Fibroblast of upper back skin (primary cell): Measurements from ENCODE around the gene TBR1.

ENCODE experiments used
- DNase-seq: peaks from one replicate; pipeline ENCODE4 v3.0.0-alpha.2; 2013

TBR1 gene

DNA sequence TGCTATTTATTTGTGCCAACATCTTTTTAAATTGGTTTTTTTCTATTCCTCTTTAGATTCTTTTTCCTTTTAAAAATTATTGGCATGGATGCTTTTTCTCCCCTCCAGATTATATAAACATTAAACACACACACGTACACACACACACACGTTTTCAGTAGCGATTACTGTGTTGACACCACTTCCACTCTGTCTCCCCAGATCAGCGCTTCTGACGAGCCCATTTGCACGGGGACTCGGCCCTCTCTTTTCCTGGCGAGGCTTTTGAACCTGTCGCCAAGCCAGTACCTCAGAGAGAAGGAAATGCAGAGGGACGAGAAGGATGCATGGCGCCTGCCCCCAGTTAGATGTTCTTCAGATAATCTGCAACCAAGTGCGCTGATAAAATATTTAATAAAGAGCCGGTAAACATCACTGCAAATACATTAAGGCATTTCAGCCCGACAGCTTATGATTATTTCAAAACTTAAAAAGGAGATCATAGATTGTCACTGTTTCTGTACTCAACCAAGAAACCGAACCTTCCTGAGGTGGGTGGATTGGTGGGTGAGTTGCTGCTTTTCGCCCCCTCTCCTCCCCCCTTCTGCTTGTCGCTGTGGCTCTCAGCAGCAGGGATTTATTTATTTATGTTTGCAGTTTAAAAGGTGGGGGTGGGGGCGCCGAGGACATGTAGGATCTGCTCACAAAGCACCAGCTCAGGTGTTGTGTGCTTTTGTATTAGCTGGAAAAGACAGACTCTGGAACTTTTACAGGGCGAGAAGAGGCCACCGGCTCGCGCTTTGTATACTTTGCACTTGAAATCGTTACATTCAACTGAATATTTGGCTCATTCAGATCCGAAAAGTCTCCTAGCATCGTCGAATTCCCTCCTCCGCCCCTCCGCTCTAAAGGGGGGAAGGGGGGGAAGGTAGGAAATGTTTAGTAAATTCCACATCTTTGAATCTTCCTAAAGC, 787 bp upstream of the TBR1 start:
- no peak for DNase-seq

DNA sequence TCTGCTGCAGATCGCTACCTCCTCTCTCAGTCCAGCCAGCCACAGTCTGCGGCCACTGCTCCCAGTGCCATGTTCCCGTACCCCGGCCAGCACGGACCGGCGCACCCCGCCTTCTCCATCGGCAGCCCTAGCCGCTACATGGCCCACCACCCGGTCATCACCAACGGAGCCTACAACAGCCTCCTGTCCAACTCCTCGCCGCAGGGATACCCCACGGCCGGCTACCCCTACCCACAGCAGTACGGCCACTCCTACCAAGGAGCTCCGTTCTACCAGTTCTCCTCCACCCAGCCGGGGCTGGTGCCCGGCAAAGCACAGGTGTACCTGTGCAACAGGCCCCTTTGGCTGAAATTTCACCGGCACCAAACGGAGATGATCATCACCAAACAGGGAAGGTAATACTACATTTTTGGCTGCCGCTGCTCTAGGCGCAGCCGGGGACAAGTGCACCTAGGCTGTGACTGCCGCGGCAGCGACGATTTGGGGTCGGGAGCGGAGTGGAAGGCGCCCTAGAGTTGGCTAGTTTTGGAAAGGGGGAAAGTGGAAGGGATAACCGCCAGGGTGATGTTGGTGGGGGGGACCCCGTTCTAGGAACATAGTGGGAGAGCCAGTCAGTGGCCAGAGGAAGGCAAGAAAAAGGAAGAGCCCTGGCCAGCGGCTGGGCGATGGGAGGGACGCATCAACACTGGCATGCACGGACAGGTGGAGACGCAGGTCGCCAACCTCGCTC, 776 bp downstream of the TBR1 start:
- DNase-seq, result no peak

DNA sequence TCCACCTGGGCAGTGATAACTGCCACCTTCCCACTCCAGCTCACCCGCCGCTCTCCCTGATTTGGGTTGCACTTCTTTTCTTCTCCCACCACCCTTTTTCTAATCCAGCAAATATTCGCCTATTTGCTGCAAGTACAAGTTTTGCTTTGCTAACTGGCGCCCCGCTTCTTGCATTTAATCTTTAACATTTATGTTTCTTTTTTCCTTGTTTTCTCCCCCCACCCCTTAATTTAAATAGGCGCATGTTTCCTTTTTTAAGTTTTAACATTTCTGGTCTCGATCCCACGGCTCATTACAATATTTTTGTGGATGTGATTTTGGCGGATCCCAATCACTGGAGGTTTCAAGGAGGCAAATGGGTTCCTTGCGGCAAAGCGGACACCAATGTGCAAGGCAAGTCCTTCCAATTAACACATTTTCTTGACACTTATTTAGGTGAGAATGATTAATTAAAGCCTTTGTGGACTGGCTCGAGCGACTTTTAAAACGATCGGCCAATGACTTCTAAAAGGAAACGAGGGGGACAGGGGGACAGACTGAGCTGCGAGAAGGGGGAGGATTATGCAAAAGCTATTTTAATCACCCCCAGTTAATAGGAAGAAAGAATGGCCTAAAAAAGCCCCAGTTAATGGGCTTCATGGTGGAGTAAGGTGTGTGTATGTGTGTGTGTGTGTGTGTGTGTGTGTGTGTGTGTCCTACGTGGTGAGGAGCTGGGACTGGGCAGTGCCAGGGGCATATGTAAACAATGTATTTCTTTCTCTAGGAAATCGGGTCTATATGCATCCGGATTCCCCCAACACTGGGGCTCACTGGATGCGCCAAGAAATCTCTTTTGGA, 1.6 kb downstream of the TBR1 start:
- DNase-seq, result no peak

DNA sequence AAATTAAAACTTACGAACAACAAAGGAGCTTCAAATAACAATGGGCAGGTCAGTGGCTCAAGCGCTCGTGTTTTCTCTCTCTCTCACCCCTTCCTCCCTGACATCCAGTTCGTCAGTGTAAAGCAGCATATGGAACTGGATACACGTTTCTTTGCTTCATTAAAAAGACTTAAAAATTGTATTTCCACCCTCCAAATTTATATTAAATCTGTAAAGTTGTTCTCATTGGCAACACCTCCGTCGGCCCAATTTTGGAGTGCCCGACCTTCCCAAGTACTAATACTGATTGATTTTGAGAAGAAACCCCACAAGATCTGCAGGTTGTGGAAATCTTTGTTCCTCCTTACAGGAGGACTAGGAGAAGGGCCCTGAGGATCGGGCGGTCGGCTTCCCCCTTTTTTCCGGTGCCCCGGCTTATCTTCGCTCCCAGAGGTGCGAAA, 2.2 kb downstream of the TBR1 start:
- DNase-seq, result no peak

DNA sequence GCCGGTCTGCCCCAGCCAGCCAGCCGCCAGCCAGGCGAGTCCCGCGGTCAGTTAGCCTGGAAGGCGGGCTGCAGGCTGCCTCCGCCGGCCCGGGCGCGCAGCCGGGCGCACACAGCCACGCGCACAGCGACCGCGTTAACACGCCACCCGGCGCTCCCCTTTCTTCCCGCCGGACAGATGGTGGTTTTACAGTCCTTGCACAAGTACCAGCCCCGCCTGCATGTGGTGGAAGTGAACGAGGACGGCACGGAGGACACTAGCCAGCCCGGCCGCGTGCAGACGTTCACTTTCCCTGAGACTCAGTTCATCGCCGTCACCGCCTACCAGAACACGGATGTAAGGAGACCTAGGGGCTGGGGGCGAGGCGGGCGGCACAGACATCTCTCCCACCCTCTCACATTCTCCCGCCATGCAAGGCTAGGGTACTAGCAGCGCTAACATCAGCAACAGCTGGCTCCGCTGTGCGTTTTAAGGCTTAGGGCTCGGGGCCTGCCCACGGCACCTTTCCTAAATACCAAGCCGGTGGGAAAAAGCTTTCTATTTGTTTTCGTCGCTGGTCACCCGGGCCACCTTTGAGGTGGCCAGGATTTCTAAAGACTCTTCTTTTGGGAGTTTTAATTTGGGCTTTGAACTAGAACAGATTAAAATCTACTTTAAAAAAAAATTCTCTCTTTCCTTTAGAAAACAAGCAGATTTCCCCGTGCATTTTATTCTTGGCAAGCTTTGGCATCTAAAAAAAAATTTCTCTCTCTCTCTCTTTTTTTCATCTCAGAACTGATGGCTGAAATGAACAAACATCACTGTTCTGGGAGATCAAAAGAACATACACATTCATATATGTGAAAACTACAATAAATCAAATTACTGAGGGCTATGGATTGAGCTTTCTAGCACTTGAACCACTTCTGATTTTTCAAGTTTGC, 2.9 kb downstream of the TBR1 start:
- DNase-seq, result no peak

DNA sequence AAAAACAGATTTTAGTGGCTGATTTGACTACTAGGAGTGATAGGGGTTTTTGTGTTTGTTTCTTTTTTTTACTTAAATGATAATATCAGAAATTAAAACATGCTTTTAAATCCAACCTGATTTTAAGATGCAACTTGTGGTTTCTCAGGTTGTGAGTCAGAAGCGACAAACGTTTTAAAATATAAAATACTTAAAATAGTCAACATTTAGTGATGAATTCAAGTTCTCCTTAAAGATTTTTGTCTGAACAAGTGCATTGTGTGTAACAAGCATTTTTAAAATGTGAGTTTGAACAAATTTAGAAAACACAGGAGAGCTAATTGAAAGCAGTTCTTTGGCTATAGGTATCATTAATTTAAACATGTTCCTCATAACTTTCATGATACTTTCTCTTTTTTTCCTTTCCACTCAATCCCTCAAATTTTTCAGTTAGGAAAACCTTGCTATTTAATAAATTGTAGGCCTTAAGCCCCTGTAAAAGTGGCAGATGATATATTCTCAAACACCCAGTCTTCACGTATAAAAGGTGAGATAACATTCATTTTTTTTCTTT, 3.6 kb downstream of the TBR1 start:
- DNase-seq, result no peak

DNA sequence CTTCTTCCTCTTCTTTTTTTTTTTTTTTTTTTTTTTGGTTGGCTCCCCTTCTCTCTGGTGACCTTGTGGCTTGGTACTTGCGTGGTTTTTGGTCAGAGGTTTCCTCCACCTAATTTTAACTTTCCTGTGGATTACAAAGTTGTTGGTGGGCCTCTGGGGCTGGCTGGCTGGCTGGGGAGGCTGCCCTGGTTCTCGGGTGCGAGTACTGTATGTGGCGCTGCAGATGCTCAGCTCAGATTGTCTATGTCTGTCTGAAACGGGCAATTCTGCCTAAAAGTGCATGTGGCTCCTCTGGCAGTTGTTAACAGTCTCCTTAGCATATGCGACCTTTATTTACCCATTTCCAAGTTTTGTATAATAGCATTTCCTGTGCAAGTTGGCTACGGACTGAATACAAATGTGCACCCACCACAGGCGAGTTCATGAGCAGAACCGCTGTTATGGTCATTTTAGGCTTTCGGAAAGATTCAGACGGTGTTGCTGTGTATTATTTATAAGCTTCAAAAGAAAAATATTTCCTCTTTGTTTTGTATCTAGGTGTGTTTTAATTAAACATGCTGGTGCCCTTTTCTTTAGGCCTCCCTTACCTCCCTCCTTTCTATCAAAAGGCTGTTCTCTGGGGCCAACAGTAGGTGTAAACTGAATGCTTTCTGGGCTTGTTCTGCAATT, 4.4 kb downstream of the TBR1 start:
- no peak for DNase-seq

DNA sequence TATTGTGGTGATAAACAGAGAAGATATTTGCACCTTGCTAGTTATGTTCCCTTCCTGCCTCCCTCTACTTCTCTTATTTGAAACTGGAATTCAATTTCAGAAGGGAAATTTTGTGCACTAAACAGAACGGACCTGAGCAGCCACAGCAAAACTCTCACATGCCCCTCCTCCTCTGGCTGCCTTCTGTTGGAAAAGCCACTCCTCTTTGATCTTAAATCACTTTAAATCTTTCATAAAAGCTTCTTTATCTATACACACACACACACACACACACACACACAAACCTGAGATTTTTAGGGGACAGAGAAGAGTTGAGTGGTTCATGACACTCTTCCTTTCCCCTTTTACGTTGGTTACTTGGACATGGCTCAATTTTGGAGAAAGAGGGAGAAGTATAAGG, 5.6 kb downstream of the TBR1 start:
- no peak for DNase-seq

DNA sequence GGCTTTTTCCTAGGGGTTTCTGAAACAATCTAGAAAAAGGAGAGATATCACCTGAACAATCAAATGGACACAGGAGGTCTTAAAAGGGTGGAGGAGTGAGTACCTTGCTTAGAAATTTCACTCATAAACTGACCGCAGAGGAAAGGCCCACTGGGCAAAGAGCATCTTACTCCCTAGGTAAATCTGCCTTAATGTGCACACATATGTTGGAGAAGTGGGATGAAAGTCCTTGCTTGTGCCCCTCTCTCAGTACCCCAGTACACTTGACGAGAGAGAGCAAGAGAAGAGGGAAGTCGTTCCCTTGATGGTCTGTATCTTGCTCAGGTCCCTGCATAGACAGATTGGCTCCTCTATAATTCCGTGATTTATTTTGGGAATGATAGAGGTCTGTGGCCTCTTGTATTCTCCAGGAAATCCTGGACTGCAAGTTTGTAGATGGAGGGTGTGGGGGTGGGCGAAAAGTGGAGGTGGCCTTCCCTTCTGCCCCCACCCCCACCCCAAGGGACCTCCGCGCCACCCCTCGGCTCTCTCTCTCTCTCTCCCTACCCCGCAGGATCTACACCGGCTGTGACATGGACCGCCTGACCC, 6.8 kb downstream of the TBR1 start:
- DNase-seq, result no peak

DNA sequence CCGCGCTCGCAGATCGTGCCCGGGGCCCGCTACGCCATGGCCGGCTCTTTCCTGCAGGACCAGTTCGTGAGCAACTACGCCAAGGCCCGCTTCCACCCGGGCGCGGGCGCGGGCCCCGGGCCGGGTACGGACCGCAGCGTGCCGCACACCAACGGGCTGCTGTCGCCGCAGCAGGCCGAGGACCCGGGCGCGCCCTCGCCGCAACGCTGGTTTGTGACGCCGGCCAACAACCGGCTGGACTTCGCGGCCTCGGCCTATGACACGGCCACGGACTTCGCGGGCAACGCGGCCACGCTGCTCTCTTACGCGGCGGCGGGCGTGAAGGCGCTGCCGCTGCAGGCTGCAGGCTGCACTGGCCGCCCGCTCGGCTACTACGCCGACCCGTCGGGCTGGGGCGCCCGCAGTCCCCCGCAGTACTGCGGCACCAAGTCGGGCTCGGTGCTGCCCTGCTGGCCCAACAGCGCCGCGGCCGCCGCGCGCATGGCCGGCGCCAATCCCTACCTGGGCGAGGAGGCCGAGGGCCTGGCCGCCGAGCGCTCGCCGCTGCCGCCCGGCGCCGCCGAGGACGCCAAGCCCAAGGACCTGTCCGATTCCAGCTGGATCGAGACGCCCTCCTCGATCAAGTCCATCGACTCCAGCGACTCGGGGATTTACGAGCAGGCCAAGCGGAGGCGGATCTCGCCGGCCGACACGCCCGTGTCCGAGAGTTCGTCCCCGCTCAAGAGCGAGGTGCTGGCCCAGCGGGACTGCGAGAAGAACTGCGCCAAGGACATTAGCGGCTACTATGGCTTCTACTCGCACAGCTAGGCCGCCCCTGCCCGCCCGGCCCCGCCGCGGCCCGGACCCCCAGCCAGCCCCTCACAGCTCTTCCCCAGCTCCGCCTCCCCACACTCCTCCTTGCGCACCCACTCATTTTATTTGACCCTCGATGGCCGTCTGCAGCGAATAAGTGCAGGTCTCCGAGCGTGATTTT, 7.6 kb downstream of the TBR1 start:
- no peak for DNase-seq

DNA sequence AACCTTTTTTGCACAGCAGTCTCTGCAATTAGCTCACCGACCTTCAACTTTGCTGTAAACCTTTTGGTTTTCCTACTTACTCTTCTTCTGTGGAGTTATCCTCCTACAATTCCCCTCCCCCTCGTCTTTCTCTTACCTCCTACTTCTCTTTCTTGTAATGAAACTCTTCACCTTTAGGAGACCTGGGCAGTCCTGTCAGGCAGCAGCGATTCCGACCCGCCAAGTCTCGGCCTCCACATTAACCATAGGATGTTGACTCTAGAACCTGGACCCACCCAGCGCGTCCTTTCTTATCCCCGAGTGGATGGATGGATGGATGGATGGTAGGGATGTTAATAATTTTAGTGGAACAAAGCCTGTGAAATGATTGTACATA, 8.3 kb downstream of the TBR1 start:
- DNase-seq, result no peak

DNA sequence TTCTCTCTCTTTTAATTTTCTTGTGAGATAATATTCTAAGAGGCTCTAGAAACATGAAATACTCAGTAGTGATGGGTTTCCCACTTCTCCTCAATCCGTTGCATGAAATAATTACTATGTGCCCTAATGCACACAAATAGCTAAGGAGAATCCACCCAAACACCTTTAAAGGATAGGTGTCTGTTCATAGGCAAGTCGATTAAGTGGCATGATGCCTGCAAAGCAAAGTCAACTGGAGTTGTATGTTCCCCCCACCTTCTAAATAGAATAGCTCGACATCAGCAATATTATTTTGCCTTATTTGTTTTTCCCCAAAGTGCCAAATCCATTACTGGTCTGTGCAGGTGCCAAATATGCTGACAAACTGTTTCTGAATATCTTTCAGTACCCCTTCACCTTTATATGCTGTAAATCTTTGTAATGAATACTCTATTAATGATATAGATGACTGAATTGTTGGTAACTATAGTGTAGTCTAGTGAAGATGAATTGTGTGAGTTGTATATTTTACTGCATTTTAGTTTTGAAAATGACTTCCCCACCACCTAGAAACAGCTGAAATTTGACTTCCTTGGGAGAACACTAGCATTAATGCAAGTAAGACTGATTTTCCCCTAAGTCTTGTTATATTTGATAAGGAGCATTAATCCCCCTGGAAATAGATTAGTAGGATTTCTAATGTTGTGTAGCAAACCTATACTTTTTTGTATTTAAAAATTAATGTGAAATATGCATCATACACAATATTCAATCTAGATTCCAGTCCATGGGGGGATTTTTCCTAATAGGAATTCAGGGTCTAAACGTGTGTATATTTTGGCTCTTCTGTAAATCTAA, 9.0 kb downstream of the TBR1 start:
- no peak for DNase-seq

DNA sequence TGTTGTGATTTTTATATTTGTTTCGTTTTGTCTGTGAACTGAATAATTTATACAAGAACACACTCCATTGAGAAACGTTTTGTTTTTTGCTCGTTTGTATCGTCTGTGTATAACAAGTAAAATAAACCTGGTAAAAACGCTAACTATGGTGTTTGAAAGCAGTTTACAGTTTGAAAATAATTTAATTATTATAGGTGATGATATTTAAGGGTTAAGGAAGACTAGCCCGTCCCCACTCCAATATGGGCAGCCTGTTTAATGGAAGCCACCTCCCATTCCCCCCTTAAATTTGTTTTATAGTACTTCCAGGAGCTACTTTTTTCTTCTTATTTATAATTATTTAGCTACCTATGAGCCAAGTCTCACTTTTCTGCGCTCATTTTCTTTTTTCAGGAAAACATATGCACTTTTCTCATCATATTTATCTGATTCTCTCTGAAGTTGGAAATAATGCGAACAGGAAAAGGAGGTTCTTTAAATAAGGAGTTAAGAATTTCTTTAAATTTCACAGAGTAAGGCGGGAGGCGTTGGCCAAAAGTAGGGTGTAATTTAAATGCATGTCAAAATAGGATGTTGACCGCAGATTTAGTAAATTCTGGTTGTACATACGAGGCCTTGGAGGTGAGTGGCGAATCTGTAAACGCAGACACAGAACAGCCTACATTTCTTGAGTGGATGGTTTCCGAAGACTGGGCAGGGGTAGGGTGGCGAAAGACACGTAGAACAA, 9.8 kb downstream of the TBR1 start:
- no peak for DNase-seq

DNA sequence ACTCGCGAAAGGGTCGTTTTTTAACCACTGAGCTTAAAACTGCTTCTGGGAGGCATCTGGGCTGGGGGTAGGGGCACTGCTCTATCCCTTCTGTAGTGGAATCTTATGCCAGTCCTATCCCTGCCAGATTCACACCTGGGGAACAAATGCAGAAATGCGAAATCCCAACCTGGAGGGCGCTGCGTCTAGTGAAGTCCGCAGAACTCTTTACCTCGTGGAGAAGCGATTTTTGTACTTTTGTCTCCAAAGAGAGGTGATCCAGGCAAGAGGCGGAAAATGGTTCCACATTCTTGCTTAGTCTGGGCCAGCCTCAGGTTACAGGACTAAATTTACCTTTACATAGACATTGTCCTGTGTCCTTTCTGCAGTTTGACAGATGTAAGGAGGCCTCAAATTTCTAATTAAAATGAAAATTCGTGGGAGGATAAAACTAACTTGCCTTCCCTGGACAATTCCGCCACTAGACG, 10.4 kb downstream of the TBR1 start:
- no peak for DNase-seq

DNA sequence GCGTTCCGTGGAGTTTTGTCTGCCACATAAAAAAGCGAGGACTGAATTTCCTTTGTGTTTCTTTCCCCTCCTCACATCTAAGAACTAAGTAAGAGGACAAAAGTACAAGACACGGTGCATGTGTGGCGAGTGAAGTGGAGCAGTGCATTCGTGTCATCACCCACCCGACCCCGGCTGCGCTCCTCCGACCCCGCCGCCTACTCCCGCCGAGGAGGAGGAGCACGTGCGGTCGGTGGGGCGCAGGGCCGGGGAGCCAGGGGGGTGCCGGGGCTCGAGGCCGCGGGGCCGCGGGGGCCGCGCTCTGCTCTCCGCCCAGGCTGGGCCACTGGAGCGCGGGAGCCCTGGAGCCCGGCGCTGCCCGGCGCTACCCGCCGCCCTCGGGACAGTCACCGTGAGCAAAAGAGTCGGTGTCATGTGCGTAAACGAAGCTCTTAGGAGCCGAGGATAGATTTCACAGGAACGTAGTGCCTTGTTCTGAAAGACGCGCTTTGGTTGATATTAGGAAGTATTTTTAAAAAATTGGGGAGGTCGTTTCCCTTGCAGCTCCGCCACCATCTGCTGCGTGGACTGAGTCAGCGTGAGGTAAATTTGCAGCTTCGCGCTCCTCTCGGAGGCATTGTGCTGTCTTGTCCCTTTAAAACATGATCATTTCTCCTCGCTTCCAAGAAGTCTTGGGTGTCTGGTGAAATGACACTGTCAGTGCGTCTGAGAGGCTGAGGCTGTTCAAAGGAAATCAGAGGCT, 11.0 kb downstream of the TBR1 start:
- peak; percentile 24 for DNase-seq

DNA sequence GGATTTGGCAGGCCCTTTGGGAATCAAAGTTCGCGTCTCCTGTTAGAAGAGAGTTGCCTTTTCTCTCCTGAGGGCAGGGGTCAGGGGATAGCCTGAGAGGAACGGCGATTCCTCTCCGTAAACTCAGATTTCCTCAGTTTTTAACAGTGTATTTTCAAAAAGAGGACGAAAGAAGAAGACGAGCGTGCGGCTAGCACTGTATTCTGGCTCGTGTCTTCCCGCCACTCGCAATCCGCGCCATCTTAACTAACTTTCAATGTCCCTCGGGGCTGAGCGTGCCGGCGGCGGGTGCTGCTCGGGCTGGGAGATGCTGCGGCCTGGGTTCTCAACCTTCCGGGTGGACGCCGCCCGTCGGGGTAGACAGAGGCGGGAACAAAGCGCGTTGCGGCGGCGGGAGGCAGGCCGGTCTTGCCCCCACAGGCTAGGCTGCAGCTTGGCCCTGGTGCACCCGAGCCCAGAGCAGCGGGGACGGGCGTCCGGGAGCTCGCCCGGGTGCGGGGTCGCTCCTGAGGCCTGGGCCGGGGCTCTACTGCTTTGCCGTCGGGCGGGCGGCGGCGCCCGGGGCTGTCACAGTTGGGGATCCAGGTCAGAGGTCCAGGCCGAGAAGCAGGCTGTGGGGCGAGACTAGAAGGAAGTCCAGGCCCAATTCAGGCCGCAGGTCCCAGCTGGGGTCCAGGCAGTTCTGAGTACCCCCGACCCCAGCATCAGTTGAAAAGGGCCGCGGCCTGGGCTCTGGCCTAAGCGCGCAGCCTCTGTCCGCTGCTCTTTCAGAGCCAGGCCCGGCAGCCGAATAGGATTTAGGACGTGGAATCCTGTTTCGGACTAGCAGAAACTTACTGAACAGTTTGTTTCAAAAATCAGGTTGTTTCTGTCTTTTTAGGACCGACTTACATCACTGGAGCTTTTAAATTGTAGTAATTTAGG, 11.8 kb downstream of the TBR1 start:
- no peak for DNase-seq
